NOMO-1 treated with DMSO at 0.1 percent for 48 hours (cell line): ENCODE data around the gene EPRS1.
"Not testable (repeated sequence)": the region's sequence is repeated elsewhere in the genome, so short reads cannot be mapped to it uniquely, and the experiment has no call there.

ENCODE experiments used
- DNase-seq: peaks from one replicate; lab custom pipeline; 2025; ENCODE audit not compliant: unreplicated experiment; lab: John Stamatoyannopoulos, UW

Gene EPRS1

GRCh38 chr1:220046052-220046930 is at the start of gene EPRS1:
Gene EPRS1 (minus strand): TSS chr1:220046505. CDS start chr1:220046388, 117 bp downstream.
- peak; percentile 97 for DNase-seq

GRCh38 chr1:220094016-220094911 is 48.0 kb upstream of the EPRS1 start, which contains the start of gene IARS2:
Gene IARS2 (plus strand): TSS chr1:220094132. CDS start chr1:220094217, 85 bp downstream.
- DNase-seq, result peak; percentile 76

GRCh38 chr1:220093361-220094015 is 47.2 kb upstream of the EPRS1 start:
- no peak for DNase-seq

GRCh38 chr1:220092694-220093093 is 46.4 kb upstream of the EPRS1 start:
- DNase-seq, result no peak

- DNase-seq, result peak; percentile 96
Observed at GRCh38 chr1:220089650-220090556, 43.6 kb upstream of the EPRS1 start, which contains the start of gene BPNT1. Gene BPNT1 (minus strand): TSS chr1:220089788. CDS start chr1:220079846, 9,942 bp downstream.

GRCh38 chr1:220086261-220086686 is 40.0 kb upstream of the EPRS1 start:
- not testable (repeated sequence) for DNase-seq

GRCh38 chr1:220084460-220084859 is 38.2 kb upstream of the EPRS1 start:
- DNase-seq, result no peak

GRCh38 chr1:220077887-220078286 is 31.6 kb upstream of the EPRS1 start:
- no peak for DNase-seq

GRCh38 chr1:220076861-220077762 is 30.8 kb upstream of the EPRS1 start:
- DNase-seq, result no peak

GRCh38 chr1:220067269-220068204 is 21.2 kb upstream of the EPRS1 start:
- no peak for DNase-seq

GRCh38 chr1:220062629-220063028 is 16.3 kb upstream of the EPRS1 start:
- DNase-seq, result no peak

GRCh38 chr1:220060876-220061275 is 14.6 kb upstream of the EPRS1 start:
- no peak for DNase-seq

- DNase-seq, result no peak
Observed at GRCh38 chr1:220056374-220056773, 10.1 kb upstream of the EPRS1 start.

- DNase-seq, result no peak
Observed at GRCh38 chr1:220045356-220046051, 801 bp downstream of the EPRS1 start.

- peak; percentile 15 for DNase-seq
Observed at GRCh38 chr1:220044678-220045355, 1.5 kb downstream of the EPRS1 start.

- no peak for DNase-seq
Observed at GRCh38 chr1:220043646-220044045, 2.7 kb downstream of the EPRS1 start.
